HG03060 (cell line): ENCODE results near the gene CMAS.

Experiments
- ATAC-seq: cut with Tn5 transposase; IDR thresholded peaks from one replicate; pipeline ENCODE4 v1.9.1; 2021; ENCODE audit warnings: low read depth, moderate number of reproducible peaks; ENCODE audit not compliant: unreplicated experiment

The CMAS gene

DNA sequence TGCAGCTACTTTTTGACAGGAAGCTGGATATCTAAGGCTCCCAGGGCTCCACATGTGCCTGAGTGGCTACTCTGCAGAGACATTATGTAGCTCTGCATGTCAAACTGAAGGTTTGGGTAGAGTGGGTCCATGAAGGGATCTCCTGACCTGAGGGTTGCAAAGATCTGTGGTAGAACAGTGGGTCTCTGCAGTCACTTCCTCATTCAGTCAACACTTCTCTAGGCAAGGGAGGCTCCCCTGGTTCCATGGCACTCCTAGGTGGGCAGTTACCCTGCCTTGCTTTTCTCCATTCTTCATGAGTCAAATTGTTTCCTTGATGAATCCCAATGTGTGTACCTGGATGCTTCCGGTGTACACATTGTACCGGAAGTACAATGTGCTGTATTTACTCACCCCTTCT is 57.4 kb downstream of the CMAS start:
- no peak for ATAC-seq

DNA sequence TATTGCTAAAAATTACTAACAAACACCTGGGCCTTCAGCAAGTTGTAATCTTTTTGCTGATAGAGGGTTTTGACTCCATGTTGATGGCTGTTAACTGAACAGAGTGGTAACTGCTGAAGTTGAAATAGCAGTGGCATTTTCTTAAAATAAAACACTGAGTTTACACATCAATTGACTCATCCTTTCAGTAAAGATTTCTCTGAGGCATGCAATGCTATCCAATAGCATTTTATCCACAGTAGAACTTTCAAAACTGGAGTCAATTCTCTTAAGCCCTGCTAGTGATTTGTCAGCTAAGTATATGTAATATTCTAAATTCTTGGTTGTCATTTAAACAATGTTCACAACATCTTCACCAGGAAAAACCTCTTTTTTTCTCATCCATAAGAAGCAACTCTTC is 59.5 kb downstream of the CMAS start:
- no peak for ATAC-seq

DNA sequence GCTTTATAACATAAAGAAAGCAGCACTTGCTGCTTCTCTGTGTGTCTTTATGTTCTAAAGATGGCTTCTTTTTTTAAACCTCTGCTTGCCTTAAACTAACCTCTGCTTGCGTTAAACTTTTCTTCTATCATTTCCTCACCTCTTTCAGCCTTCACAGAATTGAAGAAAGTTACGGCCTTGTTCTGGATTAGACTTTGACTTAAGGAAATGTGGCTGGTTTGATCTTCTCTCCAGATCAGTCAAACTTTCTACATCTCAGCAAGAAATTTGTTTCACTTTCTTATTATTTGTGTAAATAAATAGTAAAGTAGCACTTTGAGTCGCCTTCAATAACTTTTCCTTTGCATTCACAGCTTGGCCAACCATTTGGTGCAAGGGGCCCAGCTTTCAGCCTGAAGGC is 64.2 kb downstream of the CMAS start:
- ATAC-seq: no peak
